ENCODE data around the gene RARB.

DNA sequence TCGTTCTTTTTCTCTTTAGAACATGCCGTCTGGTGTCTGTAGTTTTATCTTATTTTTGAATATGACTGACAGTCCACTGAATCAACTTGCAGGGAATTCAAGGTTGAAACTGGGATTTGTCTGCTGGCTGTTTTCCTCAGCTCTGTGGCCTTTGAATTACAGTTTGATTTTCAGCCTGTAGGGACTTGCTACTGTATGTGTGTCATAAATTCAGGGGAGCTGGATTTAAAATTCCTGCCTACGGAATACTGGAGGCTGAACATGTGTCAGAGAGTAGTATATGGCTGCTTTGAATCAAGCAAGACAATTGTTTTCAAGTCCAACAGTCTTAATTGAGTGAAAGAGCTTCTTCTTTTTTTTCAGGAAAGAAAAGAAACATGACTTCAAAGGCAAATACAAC, 33.9 kb downstream of the RARB start:
- TF ChIP-seq, protein P1, sequence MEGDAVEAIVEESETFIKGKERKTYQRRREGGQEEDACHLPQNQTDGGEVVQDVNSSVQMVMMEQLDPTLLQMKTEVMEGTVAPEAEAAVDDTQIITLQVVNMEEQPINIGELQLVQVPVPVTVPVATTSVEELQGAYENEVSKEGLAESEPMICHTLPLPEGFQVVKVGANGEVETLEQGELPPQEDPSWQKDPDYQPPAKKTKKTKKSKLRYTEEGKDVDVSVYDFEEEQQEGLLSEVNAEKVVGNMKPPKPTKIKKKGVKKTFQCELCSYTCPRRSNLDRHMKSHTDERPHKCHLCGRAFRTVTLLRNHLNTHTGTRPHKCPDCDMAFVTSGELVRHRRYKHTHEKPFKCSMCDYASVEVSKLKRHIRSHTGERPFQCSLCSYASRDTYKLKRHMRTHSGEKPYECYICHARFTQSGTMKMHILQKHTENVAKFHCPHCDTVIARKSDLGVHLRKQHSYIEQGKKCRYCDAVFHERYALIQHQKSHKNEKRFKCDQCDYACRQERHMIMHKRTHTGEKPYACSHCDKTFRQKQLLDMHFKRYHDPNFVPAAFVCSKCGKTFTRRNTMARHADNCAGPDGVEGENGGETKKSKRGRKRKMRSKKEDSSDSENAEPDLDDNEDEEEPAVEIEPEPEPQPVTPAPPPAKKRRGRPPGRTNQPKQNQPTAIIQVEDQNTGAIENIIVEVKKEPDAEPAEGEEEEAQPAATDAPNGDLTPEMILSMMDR (IDR thresholded peaks at IDR 0.05): no peak
- TF ChIP-seq POLR2AphosphoS5 (IDR thresholded peaks at IDR 0.05): no peak
- TF ChIP-seq POLR2A (IDR thresholded peaks at IDR 0.05): no peak

All from breast epithelium (tissue), 3 donors.